ENCODE results near the gene ELFN1.

The ELFN1 gene

GRCh38 chr7:1679966-1680730 lies 10.1 kb downstream of the ELFN1 start:
- no peak overlapping the region for H3K4me3 ChIP-seq (ENCODE audit: low read length)
- H3K9me3 ChIP-seq (ENCODE audit: control insufficient read depth, low read depth, low read length) = peaks cover 12% of the 10 kb centered on the region
- H3K4me1 ChIP-seq (ENCODE audit: control insufficient read depth, low read depth, low read length) = no peaks in the 10 kb centered on the region
- no peak overlapping the region for H3K9ac ChIP-seq (ENCODE audit: low read length)
- no peaks in the 10 kb centered on the region for H3K36me3 ChIP-seq (ENCODE audit: control insufficient read depth, low read depth, low read length)
- H3K27me3 ChIP-seq (ENCODE audit: control insufficient read depth, insufficient read depth, low read length) = no peaks in the 10 kb centered on the region
- H3K27ac ChIP-seq (ENCODE audit: low read length) = no peak overlapping the region

GRCh38 chr7:1681581-1681980 lies 11.5 kb downstream of the ELFN1 start:
- Histone ChIP-seq H3K9me3 (ENCODE audit: control insufficient read depth, low read depth, low read length) (peaks cover 15% of the 10 kb centered on the region), H3K4me3 (ENCODE audit: low read length) (no peak overlapping the region), H3K27ac (ENCODE audit: low read length) (no peak overlapping the region), H3K4me1 (ENCODE audit: control insufficient read depth, low read depth, low read length) (no peaks in the 10 kb centered on the region), H3K36me3 (ENCODE audit: control insufficient read depth, low read depth, low read length) (no peaks in the 10 kb centered on the region), H3K9ac (ENCODE audit: low read length) (no peak overlapping the region), H3K27me3 (ENCODE audit: control insufficient read depth, insufficient read depth, low read length) (no peaks in the 10 kb centered on the region)

- H3K36me3 ChIP-seq (ENCODE audit: control insufficient read depth, low read depth, low read length) = no peaks in the 10 kb centered on the region
- H3K27ac ChIP-seq (ENCODE audit: low read length) = no peak overlapping the region
- no peaks in the 10 kb centered on the region for H3K4me1 ChIP-seq (ENCODE audit: control insufficient read depth, low read depth, low read length)
- peaks cover 15% of the 10 kb centered on the region for H3K9me3 ChIP-seq (ENCODE audit: control insufficient read depth, low read depth, low read length)
- H3K27me3 ChIP-seq (ENCODE audit: control insufficient read depth, insufficient read depth, low read length) = no peaks in the 10 kb centered on the region
- H3K9ac ChIP-seq (ENCODE audit: low read length) = no peak overlapping the region
- H3K4me3 ChIP-seq (ENCODE audit: low read length) = no peak overlapping the region
Observed at GRCh38 chr7:1685000-1685624, 15.0 kb downstream of the ELFN1 start.

- H3K9ac ChIP-seq (ENCODE audit: low read length) = no peak overlapping the region
- no peak overlapping the region for H3K4me3 ChIP-seq (ENCODE audit: low read length)
- H3K27me3 ChIP-seq (ENCODE audit: control insufficient read depth, insufficient read depth, low read length) = no peaks in the 10 kb centered on the region
- no peaks in the 10 kb centered on the region for H3K4me1 ChIP-seq (ENCODE audit: control insufficient read depth, low read depth, low read length)
- H3K27ac ChIP-seq (ENCODE audit: low read length) = no peak overlapping the region
- H3K9me3 ChIP-seq (ENCODE audit: control insufficient read depth, low read depth, low read length) = peaks cover 13% of the 10 kb centered on the region
- H3K36me3 ChIP-seq (ENCODE audit: control insufficient read depth, low read depth, low read length) = no peaks in the 10 kb centered on the region
Observed at GRCh38 chr7:1688542-1688941, 18.5 kb downstream of the ELFN1 start.

GRCh38 chr7:1689311-1689710 lies 19.2 kb downstream of the ELFN1 start:
- Histone ChIP-seq H3K27ac (ENCODE audit: low read length) (no peak overlapping the region), H3K4me1 (ENCODE audit: control insufficient read depth, low read depth, low read length) (peaks cover 6% of the 10 kb centered on the region), H3K9ac (ENCODE audit: low read length) (no peak overlapping the region), H3K36me3 (ENCODE audit: control insufficient read depth, low read depth, low read length) (no peaks in the 10 kb centered on the region), H3K27me3 (ENCODE audit: control insufficient read depth, insufficient read depth, low read length) (no peaks in the 10 kb centered on the region), H3K9me3 (ENCODE audit: control insufficient read depth, low read depth, low read length) (peaks cover 5% of the 10 kb centered on the region), H3K4me3 (ENCODE audit: low read length) (no peak overlapping the region)

- Histone ChIP-seq H3K36me3 (ENCODE audit: control insufficient read depth, low read depth, low read length) (no peaks in the 10 kb centered on the region), H3K27ac (ENCODE audit: low read length) (no peak overlapping the region), H3K9ac (ENCODE audit: low read length) (no peak overlapping the region), H3K9me3 (ENCODE audit: control insufficient read depth, low read depth, low read length) (no peaks in the 10 kb centered on the region), H3K4me1 (ENCODE audit: control insufficient read depth, low read depth, low read length) (peaks cover 12% of the 10 kb centered on the region), H3K27me3 (ENCODE audit: control insufficient read depth, insufficient read depth, low read length) (no peaks in the 10 kb centered on the region), H3K4me3 (ENCODE audit: low read length) (no peak overlapping the region)
Observed at GRCh38 chr7:1690359-1690958, 20.4 kb downstream of the ELFN1 start.

- Histone ChIP-seq H3K27ac (ENCODE audit: low read length) (no peak overlapping the region), H3K4me3 (ENCODE audit: low read length) (no peak overlapping the region), H3K36me3 (ENCODE audit: control insufficient read depth, low read depth, low read length) (no peaks in the 10 kb centered on the region), H3K9ac (ENCODE audit: low read length) (no peak overlapping the region), H3K4me1 (ENCODE audit: control insufficient read depth, low read depth, low read length) (peaks cover 12% of the 10 kb centered on the region), H3K27me3 (ENCODE audit: control insufficient read depth, insufficient read depth, low read length) (no peaks in the 10 kb centered on the region), H3K9me3 (ENCODE audit: control insufficient read depth, low read depth, low read length) (no peaks in the 10 kb centered on the region)
Observed at GRCh38 chr7:1691096-1691495, 21.0 kb downstream of the ELFN1 start.

GRCh38 chr7:1691601-1692514 lies 21.8 kb downstream of the ELFN1 start:
- no peak overlapping the region for H3K9ac ChIP-seq (ENCODE audit: low read length)
- peaks cover 3% of the 10 kb centered on the region for H3K27me3 ChIP-seq (ENCODE audit: control insufficient read depth, insufficient read depth, low read length)

GRCh38 chr7:1692515-1693418 lies 22.7 kb downstream of the ELFN1 start:
- Histone ChIP-seq H3K4me1 (ENCODE audit: control insufficient read depth, low read depth, low read length) (peaks cover 12% of the 10 kb centered on the region), H3K27ac (ENCODE audit: low read length) (no peak overlapping the region), H3K27me3 (ENCODE audit: control insufficient read depth, insufficient read depth, low read length) (peaks cover 3% of the 10 kb centered on the region), H3K36me3 (ENCODE audit: control insufficient read depth, low read depth, low read length) (no peaks in the 10 kb centered on the region), H3K4me3 (ENCODE audit: low read length) (no peak overlapping the region), H3K9me3 (ENCODE audit: control insufficient read depth, low read depth, low read length) (no peaks in the 10 kb centered on the region), H3K9ac (ENCODE audit: low read length) (no peak overlapping the region)

More at GRCh38 chr7:1691601-1692514, 21.8 kb downstream of the ELFN1 start:
- no peak overlapping the region for H3K27ac ChIP-seq (ENCODE audit: low read length)
- no peak overlapping the region for H3K4me3 ChIP-seq (ENCODE audit: low read length)
- no peaks in the 10 kb centered on the region for H3K9me3 ChIP-seq (ENCODE audit: control insufficient read depth, low read depth, low read length)
- no peaks in the 10 kb centered on the region for H3K36me3 ChIP-seq (ENCODE audit: control insufficient read depth, low read depth, low read length)
- peaks cover 12% of the 10 kb centered on the region for H3K4me1 ChIP-seq (ENCODE audit: control insufficient read depth, low read depth, low read length)

GRCh38 chr7:1693419-1693990 lies 23.4 kb downstream of the ELFN1 start:
- no peak overlapping the region for H3K27ac ChIP-seq (ENCODE audit: low read length)
- no peak overlapping the region for H3K4me3 ChIP-seq (ENCODE audit: low read length)
- peaks cover 15% of the 10 kb centered on the region for H3K4me1 ChIP-seq (ENCODE audit: control insufficient read depth, low read depth, low read length)
- H3K9ac ChIP-seq (ENCODE audit: low read length) = no peak overlapping the region
- no peaks in the 10 kb centered on the region for H3K9me3 ChIP-seq (ENCODE audit: control insufficient read depth, low read depth, low read length)
- no peaks in the 10 kb centered on the region for H3K36me3 ChIP-seq (ENCODE audit: control insufficient read depth, low read depth, low read length)
- H3K27me3 ChIP-seq (ENCODE audit: control insufficient read depth, insufficient read depth, low read length) = peaks cover 3% of the 10 kb centered on the region

Measured in iPS-18a (cell line).